IPS-11a (cell line): ENCODE measurements around the gene GPR4.

Experiments
- H3K4me3 ChIP-seq: one replicate; pipeline ENCODE4 v1.5.1; 2013; ENCODE audit warnings: low read depth, low read length, control low read depth

The GPR4 gene

GRCh38 chr19:45556835-45557234 lies 45.2 kb downstream of the GPR4 start:
- H3K4me3 ChIP-seq: no peak overlapping the region

- H3K4me3 ChIP-seq: no peak overlapping the region
Measured at GRCh38 chr19:45554481-45554880, 47.5 kb downstream of the GPR4 start.

GRCh38 chr19:45553464-45553863 lies 48.5 kb downstream of the GPR4 start:
- no peak overlapping the region for H3K4me3 ChIP-seq

GRCh38 chr19:45547965-45548609 lies 53.9 kb downstream of the GPR4 start:
- no peak overlapping the region for H3K4me3 ChIP-seq

GRCh38 chr19:45547211-45547770 lies 54.7 kb downstream of the GPR4 start:
- no peak overlapping the region for H3K4me3 ChIP-seq

GRCh38 chr19:45542234-45542668 lies 59.8 kb downstream of the GPR4 start:
- no peak overlapping the region for H3K4me3 ChIP-seq
